IMR-90 (cell line): ENCODE measurements around the gene CAMKMT. TPM values are rescaled to one million over a fixed set of nuclear protein-coding genes. Genes with fewer than 3 reads are reported as not detected.

Experiments
- ATAC-seq: fragments of 200-7000 bp; cut with Tn5 transposase; 2 replicates; pipeline ENCODE4 v1.9.1; 2020; ENCODE audit warnings: low read depth, mild to moderate bottlenecking, moderate library complexity
- BruUV-seq: library from RNA; stranded (reverse); fragments of 400-500 nt; replicated peaks from 2 replicates; lab custom pipeline; 2021; lab: Mats Ljungman, UMichigan
- CTCF ChIA-PET: fragments of 300-600 bp; formaldehyde crosslinking; extraction: SDS; loops from one replicate; lab custom pipeline; 2021; ENCODE audit warnings: antibody characterized with exemption; lab: Yijun Ruan, JAX
- POLR2A ChIA-PET: fragments of 300-600 bp; sonication (Branson Sonifier 250); formaldehyde crosslinking; loops from one replicate; lab custom pipeline; 2022; ENCODE audit warnings: antibody characterized with exemption; ENCODE audit not compliant: unreplicated experiment; lab: Charles Lee
- DNase-seq: peaks from one replicate; pipeline ENCODE4 v3.0.0; 2013
- H2AFZ ChIP-seq: replicated peaks from 2 replicates; pipeline ENCODE3; 2013; ENCODE audit warnings: low read length, mild to moderate bottlenecking; ENCODE audit not compliant: poor library complexity
- H2AK5ac ChIP-seq: 2 replicates; pipeline ENCODE4 v1.6.1; 2013; ENCODE audit warnings: low read depth, low read length, inconsistent platforms
- H2AK9ac ChIP-seq: replicated peaks from 2 replicates; pipeline ENCODE3; 2013; ENCODE audit warnings: mild to moderate bottlenecking, low read depth, low read length, moderate library complexity; ENCODE audit not compliant: poor library complexity
- H2BK120ac ChIP-seq: 2 replicates; pipeline ENCODE4 v1.6.1; 2013; ENCODE audit warnings: low read depth, low read length, inconsistent platforms
- H2BK15ac ChIP-seq: 3 replicates; pipeline ENCODE4 v1.6.1; 2013; ENCODE audit warnings: low read depth, low read length, inconsistent platforms
- H2BK20ac ChIP-seq: 2 replicates; pipeline ENCODE4 v1.6.1; 2013; ENCODE audit warnings: low read depth, mild to moderate bottlenecking, inconsistent platforms, low read length, moderate library complexity
- H2BK5ac ChIP-seq: 2 replicates; pipeline ENCODE4 v1.6.1; 2013; ENCODE audit warnings: mild to moderate bottlenecking, low read depth, low read length, inconsistent platforms; ENCODE audit not compliant: poor library complexity, severe bottlenecking
- H3K14ac ChIP-seq: replicated peaks from 2 replicates; pipeline ENCODE4 v1.6.1; 2013; ENCODE audit warnings: low read depth, low read length, inconsistent platforms
- H3K18ac ChIP-seq: 2 replicates; pipeline ENCODE4 v1.6.1; 2013; ENCODE audit warnings: low read depth, low read length, control low read depth
- H3K23ac ChIP-seq: 2 replicates; pipeline ENCODE4 v1.6.1; 2013; ENCODE audit warnings: low read depth, low read length, inconsistent platforms
- H3K27ac ChIP-seq: 2 replicates; pipeline ENCODE4 v1.5.1; 2013; ENCODE audit warnings: mild to moderate bottlenecking, control low read depth, low read length; ENCODE audit not compliant: insufficient read depth
- H3K27me3 ChIP-seq: 2 replicates; pipeline ENCODE4 v1.6.1; 2013; ENCODE audit warnings: low read length; ENCODE audit not compliant: control insufficient read depth, insufficient read depth
- H3K36me3 ChIP-seq: 2 replicates; pipeline ENCODE4 v1.6.1; 2013; ENCODE audit warnings: low read length, mixed read lengths; ENCODE audit not compliant: control insufficient read depth, insufficient read depth
- H3K4ac ChIP-seq: 2 replicates; pipeline ENCODE4 v1.6.1; 2013; ENCODE audit warnings: low read depth, low read length, inconsistent platforms
- H3K4me1 ChIP-seq: 2 replicates; pipeline ENCODE4 v1.6.1; 2013; ENCODE audit warnings: low read length, mixed read lengths; ENCODE audit not compliant: control insufficient read depth, insufficient read depth
- H3K4me2 ChIP-seq: 2 replicates; pipeline ENCODE4 v1.6.1; 2013; ENCODE audit warnings: low read depth, mild to moderate bottlenecking, control low read depth, low read length, moderate library complexity
- H3K4me3 ChIP-seq: 2 replicates; pipeline ENCODE4 v1.5.1; 2013; ENCODE audit warnings: low read depth, mild to moderate bottlenecking, control low read depth, low read length, moderate library complexity; ENCODE audit not compliant: insufficient read depth
- H3K56ac ChIP-seq: 2 replicates; pipeline ENCODE4 v1.6.1; 2013; ENCODE audit warnings: low read length, inconsistent platforms; ENCODE audit not compliant: insufficient read depth; ENCODE audit errors: extremely low read depth
- H3K79me1 ChIP-seq, 2 experiments: 2 replicates each; pipeline ENCODE4 v1.6.1; 2013; ENCODE audit warnings: low read length in 2 of 2, inconsistent platforms in 1 of 2, low read depth in 1 of 2
- H3K9ac ChIP-seq: 2 replicates; pipeline ENCODE4 v1.6.1; 2013; ENCODE audit warnings: low read depth, low read length, control low read depth
- H3K9me1 ChIP-seq: 2 replicates; pipeline ENCODE4 v1.6.1; 2013; ENCODE audit warnings: low read length, inconsistent platforms; ENCODE audit not compliant: insufficient read depth
- H3K9me3 ChIP-seq: 2 replicates; pipeline ENCODE4 v1.6.1; 2013; ENCODE audit warnings: low read length; ENCODE audit not compliant: control insufficient read depth, insufficient read depth
- H4K20me1 ChIP-seq: 2 replicates; pipeline ENCODE4 v1.6.1; 2013; ENCODE audit warnings: low read length, inconsistent platforms; ENCODE audit not compliant: insufficient read depth
- H4K5ac ChIP-seq: 2 replicates; pipeline ENCODE4 v1.6.1; 2013; ENCODE audit warnings: mild to moderate bottlenecking, low read depth, low read length, control low read depth
- H4K8ac ChIP-seq, 2 experiments: 2 replicates each; pipeline ENCODE4 v1.6.1; 2013; ENCODE audit warnings: low read depth in 2 of 2, low read length in 2 of 2, control low read depth in 1 of 2, inconsistent platforms in 1 of 2
- H4K91ac ChIP-seq: 2 replicates; pipeline ENCODE4 v1.6.1; 2013; ENCODE audit warnings: low read depth, low read length, inconsistent platforms; ENCODE audit not compliant: insufficient read depth
- RCOR1 ChIP-seq: IDR thresholded peaks from 2 replicates; pipeline ENCODE4 v1.6.1; 2012; ENCODE audit warnings: mild to moderate bottlenecking, low read length, improper control_type of control experiment; ENCODE audit not compliant: insufficient replicate concordance
- WGBS, 2 experiments: methylation state at CpG; one replicate each; pipeline versions ENCODE4 v1.1.5 to v1.1.7; 2013; ENCODE audit warnings: missing lambda C conversion rate in 2 of 2; ENCODE audit not compliant: insufficient read length in 1 of 2; ENCODE audit errors: extremely low coverage in 2 of 2; 5-methylcytosine and 5-hydroxymethylcytosine counted together
- dilution Hi-C: fragments of 300-500 bp; cut with HindIII; formaldehyde crosslinking; loops from one replicate; pipeline ENCODE4 v1.14.3; 2018; ENCODE audit warnings: low sequenced_read_pairs; ENCODE audit not compliant: unreplicated experiment
- in situ Hi-C: fragments of 300-500 bp; cut with MboI; formaldehyde crosslinking; loops from 3 replicates; pipeline ENCODE4 v1.14.3; 2019; ENCODE audit warnings: low sequenced_read_pairs, inconsistent platforms, mixed read lengths
- intact Hi-C: fragments of 100-400 bp; cut with micrococcal nuclease; formaldehyde crosslinking; loops from 2 replicates; pipeline ENCODE4 v1.10.0; 2022
- polyA plus RNA-seq, 3 experiments: library from polyadenylated mRNA; depleted of rRNA; stranded (reverse); fragments of >200 nt; gene quantifications; 2 replicates each; pipeline ENCODE4 v1.2.3, GENCODE V29; 2012; ENCODE audit warnings: low replicate concordance in 1 of 3
- total RNA-seq: library from RNA; depleted of rRNA; stranded (reverse); fragments of >200 nt; gene quantifications from 2 replicates; pipeline ENCODE4 v1.2.3, GENCODE V29; 2012
- TF ChIP-seq, protein P1 (sequence below): fragments of 150-350 bp; IDR thresholded peaks from 2 replicates; pipeline ENCODE4 v1.6.1; 2017; ENCODE audit warnings: mild to moderate bottlenecking, antibody characterized with exemption, low read length, low read depth

The CAMKMT gene
- total and polyA plus RNA-seq, 2 of the 4 experiments (the other 2 are of a cell fraction), result 4.4 to 6.8 TPM

- H2BK120ac ChIP-seq, result no peak overlapping the region
- H2BK15ac ChIP-seq, result no peak overlapping the region
- H3K4me2 ChIP-seq, result no peak overlapping the region
- H3K9me1 ChIP-seq, result no peaks in the 10 kb centered on the region
- no peak overlapping the region for H3K14ac ChIP-seq
- H2BK5ac ChIP-seq, result no peak overlapping the region
- H3K79me1 ChIP-seq, result no peaks in the 10 kb centered on the region
- H3K27me3 ChIP-seq, result peaks cover 2% of the 10 kb centered on the region; the same call in 1 of the 2 replicates
- dilution Hi-C loops (no loop called here), intact Hi-C loops (no loop called here), in situ Hi-C loops (no loop called here)
- H4K91ac ChIP-seq, result no peak overlapping the region
- 0 out of 2 replicates have a peak, but pooled peaks cover 2% of the 10 kb centered on the region for H3K9me3 ChIP-seq
- H3K9ac ChIP-seq, result no peak overlapping the region
- H4K5ac ChIP-seq, result no peak overlapping the region
- no peaks in the 10 kb centered on the region for H3K36me3 ChIP-seq
- POLR2A ChIA-PET, result no interaction called here
- no peaks in the 10 kb centered on the region for H4K20me1 ChIP-seq
- H2AK5ac ChIP-seq, result no peak overlapping the region
- DNase-seq, result no peak
- H2BK20ac ChIP-seq, result no peak overlapping the region
- no peak overlapping the region for H3K27ac ChIP-seq
- H3K4me3 ChIP-seq, result no peak overlapping the region
- ATAC-seq, result peak; percentile 37; the same call in 1 of the 2 replicates
- TF ChIP-seq, protein P1, sequence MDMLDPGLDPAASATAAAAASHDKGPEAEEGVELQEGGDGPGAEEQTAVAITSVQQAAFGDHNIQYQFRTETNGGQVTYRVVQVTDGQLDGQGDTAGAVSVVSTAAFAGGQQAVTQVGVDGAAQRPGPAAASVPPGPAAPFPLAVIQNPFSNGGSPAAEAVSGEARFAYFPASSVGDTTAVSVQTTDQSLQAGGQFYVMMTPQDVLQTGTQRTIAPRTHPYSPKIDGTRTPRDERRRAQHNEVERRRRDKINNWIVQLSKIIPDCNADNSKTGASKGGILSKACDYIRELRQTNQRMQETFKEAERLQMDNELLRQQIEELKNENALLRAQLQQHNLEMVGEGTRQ, result peak; percentile 47; the same call in 1 of the 2 replicates
- no peak for TF ChIP-seq RCOR1
- H3K56ac ChIP-seq, result no peak overlapping the region
- no peak overlapping the region for H4K8ac ChIP-seq
- H3K23ac ChIP-seq, result no peak overlapping the region
- H3K18ac ChIP-seq, result no peak overlapping the region
- H2AFZ ChIP-seq, result no peak overlapping the region
- no peaks in the 10 kb centered on the region for H3K4me1 ChIP-seq
- H2AK9ac ChIP-seq, result no peak overlapping the region
- BruUV-seq, result no TSS peak
- no CpG with 5 or more reads among the region's 1 CpG for WGBS, 2 experiments
- CTCF ChIA-PET, result no interaction called here
- H3K4ac ChIP-seq, result no peak overlapping the region
Measured at GRCh38 chr2:44741507-44741906, 379.8 kb downstream of the CAMKMT start.
